Activated CD8-positive, alpha-beta memory T cell treated with anti-CD3 and anti-CD28 coated beads for 36 hours (primary cell): ENCODE data around the gene OSBPL2. TPM values are rescaled to one million over a fixed set of nuclear protein-coding genes. Genes with fewer than 3 reads are reported as not detected.

Source experiments
- CTCF ChIA-PET: fragments of 350-600 bp; sonication (Branson Sonifier 250); formaldehyde crosslinking; loops from one replicate; lab custom pipeline; 2021; ENCODE audit warnings: antibody characterized with exemption; lab: Charles Lee
- POLR2A ChIA-PET: fragments of 350-600 bp; sonication (Branson Sonifier 250); formaldehyde crosslinking; loops from one replicate; lab custom pipeline; 2021; ENCODE audit warnings: antibody characterized with exemption; lab: Charles Lee
- total RNA-seq, 2 experiments: library from RNA; stranded (reverse); gene quantifications; one replicate each; pipeline ENCODE4 v1.2.3, GENCODE V29; 2021

The OSBPL2 gene
- total RNA-seq, 2 experiments from 2014 or later = 17.9 to 21.2 TPM

DNA sequence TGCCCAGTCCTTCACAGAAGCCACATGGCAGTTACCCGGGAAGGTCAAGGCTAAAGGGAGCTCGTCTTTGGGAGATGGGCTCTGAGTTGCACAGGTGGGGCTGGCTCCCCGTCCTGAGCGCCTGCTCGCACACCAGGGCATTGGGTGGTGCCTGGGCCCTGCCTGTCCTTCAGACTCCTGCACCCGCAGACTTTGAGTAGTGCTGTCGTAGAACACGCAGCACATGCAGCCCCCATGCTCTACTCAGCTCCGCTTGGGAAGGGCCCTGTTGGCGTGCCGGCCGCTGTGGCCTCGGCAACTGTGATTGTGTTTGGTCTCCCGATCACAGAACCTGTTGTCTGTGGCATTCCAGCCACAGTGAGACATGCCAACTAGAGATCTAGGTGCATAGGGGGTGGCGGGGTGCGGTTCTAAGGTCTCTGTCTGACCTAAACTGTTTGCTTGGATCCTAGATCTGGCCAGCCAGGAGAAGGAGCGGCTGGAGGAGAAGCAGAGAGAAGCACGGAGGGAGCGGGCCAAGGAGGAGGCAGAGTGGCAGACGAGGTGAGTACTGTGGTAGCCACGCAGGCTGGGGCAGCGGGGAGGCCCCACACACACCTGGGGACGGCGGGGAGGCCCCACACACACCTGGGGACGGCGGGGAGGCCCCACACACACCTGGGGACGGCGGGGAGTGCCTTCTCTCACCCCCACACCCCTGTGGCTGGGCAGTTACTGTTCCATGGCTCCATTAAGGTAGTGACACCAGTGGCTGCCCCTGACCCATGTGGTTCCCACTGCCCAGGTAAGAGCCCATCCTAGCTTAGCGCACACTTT, 53.1 kb downstream of the OSBPL2 start:
- CTCF ChIA-PET = interaction anchor here (1.1 kb wide), 1 partner anchor 10 kb away, joined by 4 read pairs; no protein-coding TSS in a partner anchor
- POLR2A ChIA-PET = no interaction called here

DNA sequence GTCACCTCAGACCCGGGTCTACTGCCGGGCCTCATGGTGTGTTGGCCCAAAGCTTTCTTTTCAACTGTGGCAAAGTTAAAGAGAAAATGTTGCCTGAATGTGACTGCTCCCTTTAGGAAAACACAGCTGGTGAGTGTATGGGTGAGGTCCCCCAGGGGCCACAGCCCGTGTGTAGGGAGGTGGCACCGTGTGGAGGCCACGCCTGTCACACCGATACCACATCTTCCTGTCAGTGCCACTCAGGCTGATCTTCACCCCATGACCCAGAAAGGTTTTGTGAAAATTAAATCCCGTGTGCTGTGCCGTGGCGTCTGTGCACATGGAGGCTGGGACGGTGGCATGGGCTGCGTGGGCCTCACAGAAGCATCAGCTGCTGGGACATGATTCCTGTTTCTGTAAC, 53.8 kb downstream of the OSBPL2 start:
- POLR2A ChIA-PET = no interaction called here
- CTCF ChIA-PET = interaction anchor here (1.1 kb wide), 1 partner anchor 9 kb away, joined by 4 read pairs; no protein-coding TSS in a partner anchor

DNA sequence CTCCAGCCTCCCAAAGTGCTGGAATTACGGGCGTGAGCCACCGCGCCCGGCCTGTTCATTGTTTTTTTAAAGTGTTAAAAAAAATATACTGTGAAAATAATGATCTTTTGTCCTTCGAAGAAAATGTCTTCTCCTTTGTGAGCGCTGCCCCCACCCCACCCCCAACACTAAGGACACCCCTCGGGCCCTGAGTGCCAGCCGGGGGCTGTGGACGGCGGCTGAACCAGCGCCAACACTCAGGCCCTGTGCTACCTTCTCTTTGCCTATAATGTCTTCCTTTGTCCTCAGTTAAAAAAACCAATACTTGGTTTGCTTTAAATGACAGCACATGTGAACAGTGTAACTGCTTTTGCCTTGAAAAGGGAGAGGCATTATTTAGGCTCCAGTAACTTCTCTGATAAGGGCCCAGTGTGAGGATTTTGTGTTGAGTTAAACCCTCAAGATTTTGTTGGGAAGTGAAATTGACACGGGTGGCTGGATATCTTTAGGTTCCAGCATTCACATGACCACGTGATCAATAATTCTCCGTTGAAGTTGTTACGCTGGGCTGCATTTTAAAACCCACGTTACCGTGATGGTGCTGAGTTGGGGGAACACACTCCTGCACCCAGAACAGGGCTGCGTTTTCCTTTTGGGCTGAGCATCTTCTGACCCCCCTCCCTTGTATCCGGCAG, 54.9 kb downstream of the OSBPL2 start:
- ChIA-PET POLR2A (no interaction called here), CTCF (no interaction called here)

DNA sequence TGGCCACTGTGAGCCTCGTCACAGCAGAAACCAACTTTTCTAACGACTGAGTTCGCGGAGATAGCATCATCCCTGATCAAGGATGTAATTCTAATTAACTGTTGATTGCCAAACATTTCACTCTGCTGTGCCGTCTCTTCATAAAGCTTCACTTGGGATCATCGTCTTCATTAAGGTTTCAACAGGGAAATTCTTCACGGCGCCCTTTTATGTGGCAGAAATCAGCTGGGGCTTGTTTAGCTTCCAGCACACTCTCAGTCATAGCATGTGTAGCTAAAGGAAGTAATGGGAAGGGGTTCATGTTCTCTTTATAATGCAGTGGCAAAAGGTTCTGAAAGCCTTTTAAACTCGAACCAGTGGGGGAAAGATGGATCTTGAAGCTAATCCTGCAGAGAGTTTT, 55.6 kb downstream of the OSBPL2 start:
- CTCF ChIA-PET = no interaction called here
- POLR2A ChIA-PET = no interaction called here

DNA sequence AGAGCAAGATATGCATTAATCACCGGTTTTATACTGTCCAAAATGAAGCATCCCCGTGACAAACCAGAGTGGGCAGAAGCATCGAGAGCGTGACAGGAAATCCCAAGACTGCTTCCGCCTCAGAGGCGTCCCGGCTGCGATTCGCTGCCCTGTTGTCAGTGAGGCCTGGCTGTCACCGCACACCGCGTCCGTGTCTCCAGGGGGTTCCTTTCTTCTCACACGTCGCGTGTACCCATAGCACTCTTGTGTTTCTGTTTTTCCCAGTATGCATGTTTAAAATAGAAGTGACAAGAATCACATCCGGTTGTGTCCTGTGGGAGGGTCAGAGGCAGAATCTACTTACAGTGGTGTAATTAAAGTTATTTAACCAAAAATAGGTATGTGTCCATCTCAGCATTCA, 56.2 kb downstream of the OSBPL2 start:
- CTCF ChIA-PET = no interaction called here
- POLR2A ChIA-PET = no interaction called here

DNA sequence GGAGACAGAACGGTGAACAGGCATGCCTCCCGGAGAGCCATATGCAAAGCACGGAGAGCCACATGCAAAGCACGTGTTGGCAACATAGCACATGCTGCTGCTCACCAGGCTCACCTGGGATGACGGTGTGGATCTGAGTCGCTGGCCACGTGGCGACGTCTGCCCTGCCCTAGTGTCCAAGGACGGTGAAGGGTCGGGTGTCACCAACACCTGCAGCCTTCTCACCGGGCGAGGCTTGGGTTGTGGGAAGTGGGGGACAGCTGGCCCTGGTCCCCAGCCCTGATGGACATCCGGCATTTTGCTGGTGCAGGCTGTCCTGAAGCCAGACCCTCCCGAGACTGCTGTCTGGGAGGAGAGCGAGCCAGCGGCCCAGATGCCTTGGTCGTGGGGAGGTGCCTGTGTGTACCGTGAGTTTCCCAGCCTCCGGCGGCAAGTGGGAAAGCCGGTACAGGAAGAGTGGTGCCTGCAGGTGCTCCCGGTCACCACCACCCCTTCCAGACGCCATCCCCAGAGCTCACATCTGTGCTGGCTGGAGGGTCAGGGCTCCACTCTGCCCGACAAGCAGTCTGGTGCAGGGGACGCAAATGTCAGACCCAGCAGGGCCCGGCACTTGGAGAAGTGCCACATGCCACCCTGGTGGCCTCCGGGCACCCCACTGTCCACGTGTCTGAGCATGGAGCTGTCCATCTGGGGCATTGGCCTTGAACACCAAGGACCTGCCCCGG, 58.6 kb downstream of the OSBPL2 start:
- ChIA-PET CTCF (no interaction called here), POLR2A (no interaction called here)

DNA sequence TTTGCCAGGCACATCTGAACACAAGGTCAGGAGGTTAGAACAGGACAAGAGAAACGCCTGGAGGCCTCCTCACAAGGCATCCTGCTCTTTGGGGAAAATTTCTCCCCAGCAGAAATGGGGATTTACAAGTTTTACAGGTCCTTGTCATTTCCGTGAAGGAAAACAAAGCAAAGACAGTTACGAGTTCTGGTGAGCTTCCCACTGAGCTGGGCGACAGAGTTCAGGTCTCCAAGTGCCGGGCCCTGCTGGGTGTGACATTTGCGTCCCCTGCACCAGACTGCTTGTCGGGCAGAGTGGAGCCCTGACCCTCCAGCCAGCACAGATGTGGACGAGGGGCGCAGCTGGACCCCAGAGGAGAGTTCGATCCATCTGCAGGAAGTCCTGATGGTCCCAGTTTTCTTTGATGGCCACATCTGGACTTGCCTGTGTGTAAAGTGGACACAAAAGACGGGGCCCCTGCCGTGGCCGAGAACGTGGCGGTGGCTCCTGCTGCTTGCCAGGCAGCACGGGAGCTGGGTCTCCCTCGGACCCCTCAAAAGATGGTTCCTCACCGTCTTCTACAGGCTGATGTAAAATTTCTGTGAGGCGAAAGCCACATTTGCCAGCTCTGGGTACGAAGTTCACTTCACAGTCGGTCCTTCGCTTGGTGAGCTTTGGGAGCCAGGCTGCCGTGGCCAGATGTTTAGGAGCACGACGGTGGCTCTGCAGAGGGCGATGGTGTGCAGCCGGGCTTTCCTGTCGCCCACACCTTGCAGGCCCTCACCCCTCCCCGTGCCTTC, 59.3 kb downstream of the OSBPL2 start:
- CTCF ChIA-PET = no interaction called here
- POLR2A ChIA-PET = no interaction called here

DNA sequence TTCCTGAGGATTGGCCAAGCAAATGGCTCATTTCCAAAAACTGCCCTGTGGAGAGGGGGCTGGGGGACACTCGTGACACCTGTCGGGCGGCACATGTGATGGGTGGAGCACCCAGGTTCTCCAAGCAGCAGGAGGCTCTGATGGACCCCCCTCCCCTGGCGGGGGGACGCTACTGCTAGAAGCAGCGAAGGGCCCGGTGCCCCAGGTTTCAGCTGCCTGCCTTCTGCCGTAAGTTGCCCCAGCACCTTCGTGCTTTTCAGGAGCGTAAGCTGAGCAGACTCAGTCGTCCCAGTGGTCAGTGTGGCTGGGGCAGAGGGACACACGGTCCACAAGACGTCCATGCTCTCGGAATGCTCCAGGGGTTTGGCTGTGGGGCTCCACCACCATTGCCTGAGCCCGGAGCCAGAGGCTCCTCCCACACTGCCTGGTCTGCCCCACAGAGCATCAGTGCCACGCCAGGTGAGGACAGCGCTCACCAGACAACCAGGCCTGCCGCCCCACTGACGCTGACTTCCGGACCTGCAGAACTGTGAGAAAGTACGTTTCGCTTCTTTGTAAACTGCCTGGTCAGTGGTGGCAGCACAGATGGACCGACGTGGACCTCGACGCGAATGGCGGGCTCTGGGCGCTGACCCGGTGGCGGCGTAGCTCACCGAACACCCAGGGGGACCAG, 60.4 kb downstream of the OSBPL2 start:
- ChIA-PET CTCF (interaction anchor here (1.6 kb wide), 1 partner anchor 84 kb away, joined by 5 read pairs; no protein-coding TSS in a partner anchor), POLR2A (no interaction called here)

DNA sequence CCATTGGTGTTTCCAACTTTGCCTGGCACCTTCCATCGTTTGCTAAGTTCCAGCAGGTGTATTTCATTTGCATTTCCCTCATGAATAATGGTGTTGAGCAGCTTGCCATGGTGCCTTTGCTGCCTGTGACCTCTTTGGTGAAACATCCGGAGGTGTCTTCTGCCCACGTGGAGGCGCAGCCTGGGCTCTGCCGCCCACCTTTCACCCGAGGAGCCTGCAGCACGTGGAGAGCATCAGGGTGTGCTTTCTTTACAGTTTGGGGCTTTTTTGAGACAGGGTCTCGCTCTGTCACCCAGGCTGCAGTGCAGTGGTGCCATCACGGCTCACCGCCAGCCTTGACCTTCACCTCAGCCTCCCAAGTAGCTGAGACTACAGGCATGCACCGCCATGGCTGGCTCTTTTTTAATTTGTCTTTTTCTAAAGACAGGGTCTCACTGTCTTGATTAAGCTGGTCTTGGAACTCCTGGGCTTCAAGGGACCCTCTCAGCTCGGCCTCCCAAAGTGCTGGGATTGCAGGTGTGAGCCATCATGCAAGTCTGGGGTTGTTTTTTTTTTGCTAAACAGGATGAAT, 61.4 kb downstream of the OSBPL2 start:
- CTCF ChIA-PET = interaction anchor here (0.7 to 1.6 kb wide), 2 partner anchors 83 to 273 kb away, joined by 3 to 5 read pairs; no protein-coding TSS in a partner anchor
- POLR2A ChIA-PET = no interaction called here

DNA sequence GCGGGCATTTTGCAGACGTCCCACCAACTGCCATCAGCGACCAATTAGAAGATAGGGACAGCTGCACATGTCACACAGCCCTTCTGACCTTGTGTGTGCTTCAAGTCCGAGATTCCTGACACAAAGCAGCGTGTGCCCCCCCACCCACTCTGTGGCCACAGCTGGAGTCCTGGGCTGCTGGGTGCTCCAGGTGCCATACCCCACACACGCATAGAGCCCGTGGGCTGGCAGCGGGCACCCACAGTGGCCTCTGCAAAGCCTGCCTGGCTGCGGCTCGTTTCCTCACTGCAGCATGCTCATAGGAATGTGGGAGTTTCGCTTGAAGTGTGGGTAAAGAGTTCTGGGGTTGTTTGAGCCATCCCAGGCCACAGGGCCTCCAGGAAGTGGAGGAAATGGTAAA, 62.0 kb downstream of the OSBPL2 start:
- POLR2A ChIA-PET = no interaction called here
- CTCF ChIA-PET = interaction anchor here (0.9 kb wide), 1 partner anchor 8 kb away, joined by 4 read pairs; no protein-coding TSS in a partner anchor

DNA sequence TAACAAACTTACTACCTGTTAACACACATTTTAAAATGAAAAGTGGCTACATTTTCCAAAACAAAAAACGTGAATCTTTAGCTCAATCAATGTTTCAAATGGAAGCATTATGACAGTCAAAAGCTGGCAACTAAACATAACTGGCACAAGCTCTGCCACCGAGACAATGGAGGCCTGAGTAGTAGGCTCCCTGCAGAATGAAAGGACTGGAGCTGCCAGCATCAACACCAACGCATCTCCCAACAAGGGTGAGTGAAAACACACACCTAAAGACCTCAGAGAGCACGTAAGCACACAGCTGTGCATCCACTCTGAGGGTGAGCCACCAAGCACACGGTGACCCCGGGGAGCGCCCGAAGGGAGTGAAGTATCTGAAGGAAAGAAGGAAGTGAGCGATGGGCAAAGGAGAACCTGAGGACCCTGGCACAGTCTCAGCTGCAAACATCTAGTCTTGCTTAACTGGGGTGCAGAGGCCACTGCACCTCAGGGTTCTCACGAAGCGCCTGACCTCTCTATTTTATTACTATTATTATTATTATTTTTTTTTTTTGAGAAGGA, 62.9 kb downstream of the OSBPL2 start:
- CTCF ChIA-PET = interaction anchor here (0.8 to 0.9 kb wide), 2 partner anchors 9 to 81 kb away, joined by 3 to 4 read pairs; no protein-coding TSS in a partner anchor
- POLR2A ChIA-PET = no interaction called here

DNA sequence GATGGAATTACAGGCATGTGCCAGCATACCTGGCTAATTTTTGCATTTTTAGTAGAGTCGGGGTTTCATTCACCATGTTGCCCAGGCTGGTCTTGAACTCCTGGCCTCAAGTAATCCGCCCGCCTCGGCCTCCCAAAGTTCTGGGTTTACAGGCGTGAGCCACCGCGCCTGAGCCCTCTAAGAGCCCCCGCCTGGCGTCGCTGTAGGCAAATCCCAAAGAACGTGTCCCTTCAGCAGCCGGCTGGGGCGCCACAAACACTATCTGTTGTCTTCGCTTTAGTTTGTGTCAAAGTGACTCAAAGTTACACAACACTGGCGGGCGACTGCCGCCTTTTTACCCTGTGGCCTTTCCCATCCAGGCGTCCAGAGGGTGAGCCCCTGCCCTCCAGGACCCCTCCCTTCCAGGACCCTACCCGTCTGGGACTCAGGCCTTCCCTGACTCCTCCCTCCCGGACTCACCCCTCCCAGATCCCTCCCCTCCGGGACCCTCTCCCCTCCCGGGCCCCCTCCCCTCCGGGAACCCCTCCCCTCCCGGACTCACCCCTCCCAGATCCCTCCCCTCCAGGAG, 63.5 kb downstream of the OSBPL2 start:
- POLR2A ChIA-PET = interaction anchor here (0.6 to 1.1 kb wide), 4 partner anchors 85 to 236 kb away, joined by 3 to 8 read pairs (median 3); partner anchors contain the start of gene RPS21
- CTCF ChIA-PET = interaction anchor here (0.8 to 1.8 kb wide), 7 partner anchors 41 to 438 kb away, joined by 3 to 7 read pairs (median 3); partner anchors contain the start of gene RPS21

DNA sequence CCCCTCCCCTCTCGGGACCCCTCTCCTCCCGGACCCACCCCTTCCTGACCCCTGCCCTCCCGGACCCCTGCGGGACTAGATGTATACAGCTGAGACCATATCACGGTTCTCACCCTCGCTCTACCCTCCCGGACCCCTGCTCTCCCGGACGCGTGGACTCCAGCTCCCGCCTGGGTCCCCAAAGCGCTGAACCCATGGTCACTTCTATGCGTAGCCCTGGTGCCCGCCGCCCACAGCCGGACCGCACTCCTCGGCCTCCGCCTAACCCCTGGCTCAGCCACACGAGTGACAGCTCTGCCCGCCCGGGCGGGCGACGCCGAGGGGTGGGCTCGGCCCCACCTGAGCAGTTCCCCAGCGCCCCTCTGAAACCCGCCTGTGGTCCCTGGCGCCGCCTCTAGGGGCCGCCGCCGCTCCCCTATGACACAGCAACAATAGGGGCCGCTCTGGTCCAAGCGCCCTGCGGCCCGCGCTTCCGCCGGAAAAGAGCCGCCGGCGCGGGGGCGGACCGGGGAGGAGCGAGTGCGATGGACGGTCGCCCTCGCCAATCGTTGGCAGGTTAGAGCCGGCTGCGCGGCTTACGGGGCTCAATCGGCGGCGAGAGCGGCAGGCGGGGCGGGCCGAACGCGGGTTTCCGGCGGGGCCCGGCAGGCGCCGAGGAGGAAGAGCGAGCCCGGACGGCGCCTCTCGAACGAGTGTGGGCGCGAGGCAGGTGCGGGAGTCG, 64.2 kb downstream of the OSBPL2 start, which contains the start of gene ADRM1:
Gene ADRM1 (plus strand): TSS at position 657 of the 721 bp plus-strand sequence. CDS start 572 bp downstream, outside the sequence.
- CTCF ChIA-PET = interaction anchor here (0.8 to 1.8 kb wide), 7 partner anchors 42 to 437 kb away, joined by 3 to 7 read pairs (median 3); partner anchors contain the start of gene RPS21
- POLR2A ChIA-PET = interaction anchor here (0.6 to 1.1 kb wide), 4 partner anchors 84 to 236 kb away, joined by 3 to 8 read pairs (median 3); partner anchors contain the start of gene RPS21

DNA sequence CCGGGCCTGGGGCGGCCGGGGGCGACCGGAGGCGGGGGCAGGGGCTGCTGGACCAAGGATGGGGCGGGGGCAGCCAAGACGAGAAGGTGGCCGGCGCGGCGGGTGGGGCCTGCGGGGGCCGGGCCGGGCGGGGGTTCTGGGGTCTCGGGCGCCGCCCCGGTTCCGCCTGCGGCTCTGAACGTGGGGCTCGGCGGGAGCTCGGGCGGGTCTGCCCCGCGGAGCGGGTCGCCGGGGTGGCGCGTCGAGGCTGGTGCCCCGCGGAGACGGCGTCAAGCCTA, 64.7 kb downstream of the OSBPL2 start:
- CTCF ChIA-PET = interaction anchor here (1.0 to 1.8 kb wide), 3 partner anchors 66 to 82 kb away, joined by 3 to 7 read pairs (median 4); no protein-coding TSS in a partner anchor
- POLR2A ChIA-PET = interaction anchor here (1.1 kb wide), 2 partner anchors 84 to 237 kb away, joined by 3 to 8 read pairs; partner anchors contain the start of gene RPS21

DNA sequence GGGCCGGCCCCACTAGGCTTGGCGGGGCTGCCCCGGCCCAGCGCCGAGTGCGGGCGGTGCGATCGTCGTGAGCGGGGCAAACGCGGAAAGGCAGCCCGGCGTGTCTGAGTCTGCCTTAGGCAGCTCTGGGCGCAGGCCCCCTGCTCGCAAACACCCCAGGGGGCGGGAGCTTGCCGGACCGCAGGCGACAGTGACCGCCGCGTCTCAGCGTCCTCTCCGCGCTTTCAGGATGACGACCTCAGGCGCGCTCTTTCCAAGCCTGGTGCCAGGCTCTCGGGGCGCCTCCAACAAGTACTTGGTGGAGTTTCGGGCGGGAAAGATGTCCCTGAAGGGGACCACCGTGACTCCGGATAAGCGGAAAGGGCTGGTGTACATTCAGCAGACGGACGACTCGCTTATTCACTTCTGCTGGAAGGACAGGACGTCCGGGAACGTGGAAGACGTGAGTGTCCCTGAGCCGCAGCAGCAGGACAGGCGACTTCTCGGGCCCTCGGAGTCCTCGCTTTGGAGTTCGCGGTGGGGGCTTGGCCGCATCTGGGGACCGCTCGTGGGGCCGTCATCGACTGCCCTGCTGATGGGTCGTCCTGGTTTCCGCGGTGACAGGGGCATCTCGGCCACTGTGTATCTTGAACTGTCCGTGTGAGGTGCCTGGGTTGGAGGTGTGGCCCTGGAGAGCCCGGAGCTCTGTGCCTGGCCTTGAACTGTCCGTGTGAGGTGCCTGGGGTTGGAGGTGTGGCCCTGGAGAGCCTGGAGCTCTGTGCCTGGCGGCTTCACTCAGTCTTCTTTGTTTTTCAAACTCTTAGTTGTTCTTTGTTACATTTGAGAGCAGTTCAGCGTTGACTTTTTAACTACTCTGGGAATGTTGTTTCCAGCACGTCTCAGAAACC, 65.3 kb downstream of the OSBPL2 start:
- POLR2A ChIA-PET = no interaction called here
- CTCF ChIA-PET = interaction anchor here (0.7 to 1.8 kb wide), 4 partner anchors 65 to 82 kb away, joined by 3 to 7 read pairs (median 4); no protein-coding TSS in a partner anchor
